NCI-H2227 (cell line): ENCODE results near the gene FAM72A.
"Not testable (repeated sequence)": the region's sequence is repeated elsewhere in the genome, so short reads cannot be mapped to it uniquely, and the experiment has no call there.

Experiments
- DNase-seq: peaks from one replicate; lab custom pipeline; 2025; ENCODE audit not compliant: unreplicated experiment; lab: John Stamatoyannopoulos, UW

FAM72A gene

DNA sequence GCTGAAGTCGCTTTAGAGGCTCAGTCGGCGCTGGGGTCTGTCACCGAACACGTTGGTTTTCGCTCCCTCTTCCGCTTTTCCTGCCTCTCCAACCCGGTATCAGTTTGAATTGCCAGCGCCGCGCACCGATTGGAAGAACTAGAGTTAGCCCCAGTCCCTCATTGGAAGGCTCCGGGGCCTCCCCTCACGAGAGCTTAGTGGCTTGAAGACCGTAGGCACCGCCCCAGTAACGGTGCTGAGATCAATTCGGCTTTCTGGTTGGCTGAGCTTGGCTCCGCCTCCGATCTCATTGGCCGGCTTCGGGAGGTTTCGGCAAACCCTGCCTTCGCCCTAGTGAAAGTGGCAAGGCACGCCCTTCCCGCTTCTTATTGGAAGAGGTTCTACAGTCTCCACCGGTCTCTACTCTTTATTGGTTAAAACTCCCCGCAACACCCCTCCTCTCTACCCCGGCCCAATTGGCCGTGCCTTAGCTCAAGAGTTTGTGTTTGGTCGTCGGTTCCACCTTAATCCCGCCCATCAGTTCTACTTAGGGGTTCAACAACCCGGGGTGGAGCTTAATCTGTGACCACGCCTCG is at the start of gene FAM72A:
Gene FAM72A, minus strand, starts transcription at position 51 of the 575 bp plus-strand sequence. CDS start 814 bp downstream, outside the sequence.
- peak; percentile 99 for DNase-seq

DNA sequence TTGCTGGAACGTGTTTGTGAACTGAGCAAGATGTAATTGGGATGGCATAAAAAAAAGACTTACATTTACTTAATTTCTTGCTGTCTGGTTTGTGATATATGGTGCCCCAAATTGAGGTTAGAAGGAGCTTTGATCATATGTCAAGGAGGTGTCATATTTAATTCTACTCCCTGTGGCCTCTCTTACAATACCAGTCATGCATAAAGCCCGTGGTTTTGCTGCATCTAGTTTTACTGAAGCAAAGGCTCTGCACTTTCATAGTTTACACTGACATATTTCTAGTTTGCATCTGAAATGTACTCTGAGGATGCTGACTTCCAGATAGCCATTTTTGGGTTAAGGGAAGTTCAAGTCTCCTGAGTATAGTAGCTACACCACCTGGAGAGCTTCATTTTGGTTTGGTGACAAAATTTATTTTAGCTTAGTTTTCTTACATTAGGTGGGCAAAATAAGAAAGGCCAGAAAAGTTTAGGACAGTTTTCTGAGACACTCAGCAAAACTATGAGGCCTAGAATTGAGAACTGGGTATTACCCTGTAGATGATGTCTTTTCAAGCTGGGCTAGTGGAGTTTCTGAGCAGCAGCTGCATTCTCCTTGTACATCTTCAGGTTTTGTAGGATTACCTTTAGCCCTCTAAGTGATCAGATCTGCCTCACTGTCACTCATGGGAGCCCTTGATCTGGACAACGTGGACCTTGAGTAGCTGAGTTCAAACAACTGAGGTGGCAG is 48.5 kb upstream of the FAM72A start:
- DNase-seq, result not testable (repeated sequence)

DNA sequence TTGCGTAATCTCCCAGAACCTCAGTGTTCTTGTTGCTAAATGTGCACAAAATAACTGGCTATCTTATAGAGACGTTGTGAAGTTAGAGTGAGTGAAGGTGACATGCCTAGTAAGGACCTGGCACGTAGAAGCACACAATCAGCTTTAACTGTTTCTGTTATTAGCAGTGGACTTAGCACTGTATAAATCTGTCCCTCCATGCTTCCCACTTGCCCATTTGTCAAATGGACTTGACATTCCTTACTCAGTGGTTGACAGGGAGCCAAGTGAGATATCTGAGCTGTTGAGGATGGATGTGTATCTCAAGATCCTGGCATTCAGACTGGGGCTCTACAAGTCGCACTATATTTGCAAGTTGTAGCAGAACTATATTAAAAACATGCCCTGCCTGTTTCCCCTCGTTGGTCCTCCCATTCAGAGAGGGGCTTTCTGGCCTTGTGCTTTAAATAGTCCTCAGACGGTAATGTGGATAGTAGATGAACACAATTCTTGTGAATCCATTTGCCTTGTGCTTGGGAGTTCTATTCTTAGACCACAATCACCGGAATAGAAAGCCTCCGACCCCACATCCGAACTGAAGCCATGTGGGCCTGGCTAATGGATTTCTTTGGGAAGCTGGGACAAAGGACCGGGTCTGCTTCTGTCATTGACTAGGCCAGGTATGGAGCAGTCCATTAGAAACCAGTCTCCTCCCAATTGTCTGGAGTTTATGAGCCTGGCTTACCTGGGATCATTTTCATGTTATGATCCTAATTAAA is 43.7 kb upstream of the FAM72A start:
- DNase-seq, result not testable (repeated sequence)

DNA sequence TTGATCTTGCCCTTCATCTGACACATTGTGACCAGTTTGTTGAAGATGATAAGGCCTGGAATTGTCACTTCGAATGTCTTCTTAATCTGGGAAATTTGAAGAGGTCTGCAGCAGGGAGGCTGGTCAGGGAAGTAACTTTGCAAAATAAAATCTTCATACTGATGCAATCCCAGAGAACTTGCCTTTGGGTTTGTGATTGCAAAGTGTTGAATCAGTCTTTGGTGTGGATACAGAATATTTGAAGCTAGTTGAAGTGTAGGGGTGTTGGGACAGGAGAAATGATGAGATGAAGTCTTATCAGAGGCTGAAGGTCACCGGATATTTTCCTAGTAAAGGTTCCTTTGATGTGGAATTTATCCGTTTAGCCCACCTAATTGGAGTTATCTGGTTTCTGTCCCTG is 42.8 kb upstream of the FAM72A start:
- not testable (repeated sequence) for DNase-seq

DNA sequence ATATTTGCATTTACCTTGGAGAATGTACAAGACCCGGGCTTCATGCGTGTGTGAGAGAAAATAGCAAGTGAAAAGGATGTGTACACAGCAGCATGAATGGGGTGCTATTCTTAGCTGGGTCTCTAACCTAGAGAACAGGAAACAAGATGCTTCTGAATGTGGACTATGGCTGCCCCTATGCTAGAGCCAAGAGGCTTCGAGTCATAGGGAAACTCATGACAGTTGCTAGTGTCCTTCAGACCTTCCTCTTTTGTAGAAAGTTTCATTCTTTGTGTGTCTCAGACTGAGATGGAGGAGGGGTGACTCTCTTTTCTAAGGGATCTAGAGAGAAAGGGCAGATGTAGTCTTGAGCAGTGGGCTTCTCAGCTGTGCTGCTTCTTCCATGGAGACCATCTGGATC is 40.7 kb upstream of the FAM72A start:
- DNase-seq, result not testable (repeated sequence)

DNA sequence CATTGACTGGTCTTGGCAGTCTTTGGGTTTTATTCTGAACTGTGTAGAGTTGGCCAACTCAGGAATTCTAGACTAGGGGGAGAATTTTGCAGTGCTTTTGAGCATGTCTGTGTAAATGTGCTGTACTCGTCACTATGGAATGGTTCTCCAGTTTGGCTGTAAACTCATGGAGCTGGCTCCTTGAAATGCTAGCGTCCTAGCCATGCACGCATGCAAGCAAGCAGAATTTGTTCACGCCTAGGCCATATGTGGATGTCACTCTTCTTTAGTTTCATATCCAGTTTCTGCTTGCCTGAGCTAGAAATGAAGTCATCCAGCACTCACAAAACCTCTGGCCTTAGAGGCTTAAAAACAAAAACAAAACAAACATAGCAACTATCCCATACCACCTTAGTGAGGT is 37.6 kb upstream of the FAM72A start:
- DNase-seq, result not testable (repeated sequence)

DNA sequence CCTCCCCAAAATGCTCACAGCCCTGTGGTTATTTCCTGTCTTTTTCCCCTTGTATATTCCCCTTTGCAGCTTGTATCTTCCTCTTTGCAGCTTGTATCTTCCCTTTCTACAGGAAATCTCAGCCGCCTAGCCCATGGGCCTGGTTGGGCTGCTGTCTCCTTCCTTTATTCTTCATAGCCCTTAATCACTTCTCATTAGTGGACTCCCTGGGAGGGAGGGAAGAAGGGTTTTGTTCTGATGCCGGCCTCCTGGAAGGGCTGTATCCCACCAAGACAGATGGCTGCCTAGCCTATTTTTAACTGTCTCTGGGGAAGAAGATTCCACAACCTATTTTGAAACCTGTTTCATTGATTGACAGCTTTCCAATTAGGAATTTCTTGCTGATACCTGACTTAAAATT is 32.6 kb upstream of the FAM72A start:
- DNase-seq, result not testable (repeated sequence)

DNA sequence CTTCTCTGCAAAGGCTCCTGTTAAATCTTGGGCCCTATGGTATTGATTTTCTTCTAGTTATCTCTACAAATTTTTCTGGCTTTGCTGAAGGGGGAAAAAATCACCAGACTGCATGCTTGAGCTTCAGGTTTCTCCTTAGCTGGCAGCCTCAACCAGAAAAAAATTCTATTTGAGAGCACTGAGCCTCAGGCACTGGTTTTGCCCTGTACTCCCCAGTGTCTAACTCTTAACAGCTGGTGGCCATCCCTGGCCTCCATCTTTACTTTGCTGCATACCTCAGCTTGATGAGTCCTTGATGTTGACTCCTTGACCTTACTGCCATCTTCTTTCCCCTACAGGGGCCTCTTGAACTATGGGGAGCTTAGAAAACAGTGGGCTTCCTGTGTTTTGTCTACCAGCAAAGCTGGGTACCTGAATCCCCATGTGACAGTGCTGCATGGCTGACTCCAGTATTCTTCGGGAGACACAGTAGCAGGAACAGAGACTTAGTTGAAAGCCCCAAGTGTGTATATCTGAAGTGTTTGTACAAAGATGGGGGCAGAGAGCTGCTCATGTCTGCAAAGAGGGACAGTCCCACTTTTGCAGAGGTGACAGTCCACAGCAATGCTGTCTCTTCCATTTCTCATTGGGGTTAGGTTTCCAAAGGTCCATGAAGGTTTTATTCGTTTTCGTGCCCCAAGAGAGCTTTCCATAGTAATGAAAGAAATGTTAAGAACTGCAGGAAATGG is 31.7 kb upstream of the FAM72A start:
- DNase-seq, result not testable (repeated sequence)

DNA sequence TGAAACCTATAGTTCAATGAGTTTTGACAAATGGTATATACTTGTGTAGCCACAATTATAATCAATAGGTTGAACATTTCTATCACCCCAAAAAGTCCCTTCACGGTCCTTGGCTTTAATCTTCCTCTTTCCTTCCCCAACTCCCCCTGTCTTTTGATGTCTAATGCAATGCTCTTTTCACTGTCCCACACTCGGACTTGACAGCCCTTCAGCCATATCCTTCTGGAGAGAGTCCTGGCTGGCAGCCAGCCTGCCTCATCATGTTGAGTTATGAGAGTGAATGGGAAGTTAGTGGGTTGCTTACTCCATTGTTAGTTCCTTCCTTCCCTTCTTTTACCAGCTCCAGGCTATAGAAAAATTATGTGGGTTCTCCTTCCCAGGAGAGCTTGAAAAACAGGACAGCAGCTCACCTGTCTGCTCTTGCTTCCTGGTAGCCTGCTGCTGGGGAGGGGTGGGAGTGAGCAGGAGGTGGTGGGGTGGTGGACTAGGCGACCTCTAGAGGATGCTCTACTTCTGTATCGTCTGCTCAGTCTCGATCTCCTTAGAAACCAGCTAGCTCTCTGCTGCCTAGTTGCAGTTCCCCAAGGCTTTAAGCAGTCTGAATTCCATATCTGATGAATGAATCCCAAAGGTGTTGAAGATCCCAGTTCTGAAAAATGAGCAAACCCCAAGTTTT is 30.5 kb upstream of the FAM72A start:
- not testable (repeated sequence) for DNase-seq

DNA sequence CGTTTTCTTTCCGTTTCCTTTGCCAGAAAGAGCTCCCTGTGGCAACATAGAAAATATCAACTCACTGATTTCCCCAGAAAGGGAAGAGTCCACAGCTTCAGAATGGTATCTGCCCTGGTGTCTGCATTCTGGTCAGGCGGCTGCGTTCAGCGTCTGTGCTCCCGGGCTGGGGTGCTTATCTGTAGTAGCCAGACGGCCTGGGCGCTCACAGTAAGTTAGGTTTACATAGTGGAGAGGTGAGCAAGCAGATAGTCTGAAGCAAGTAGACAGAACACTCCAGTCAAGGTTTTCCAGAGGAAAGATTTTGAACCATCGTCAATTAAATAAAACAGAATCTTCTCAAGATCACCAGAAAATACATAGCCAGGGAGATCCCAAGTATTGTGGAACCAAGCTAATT is 29.4 kb upstream of the FAM72A start:
- DNase-seq, result not testable (repeated sequence)

DNA sequence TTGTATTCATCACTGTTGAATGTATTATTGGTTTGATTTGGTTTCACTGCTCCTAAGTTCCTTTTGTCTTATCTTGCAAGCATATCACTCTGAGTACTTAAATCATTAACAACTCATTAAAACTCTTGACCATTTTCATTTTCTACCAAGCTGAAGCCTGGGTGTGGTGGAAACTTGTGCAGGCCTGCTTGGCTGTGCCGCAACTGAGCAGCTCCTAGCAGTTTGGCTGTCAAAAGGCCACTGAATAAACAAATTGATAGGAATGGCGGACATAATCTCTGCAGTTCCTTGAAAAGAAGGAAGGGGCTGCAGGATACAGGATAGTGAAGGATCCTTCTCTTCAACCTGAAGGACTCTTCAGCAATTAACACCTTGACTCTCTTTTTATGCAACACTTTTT is 26.6 kb upstream of the FAM72A start:
- not testable (repeated sequence) for DNase-seq

DNA sequence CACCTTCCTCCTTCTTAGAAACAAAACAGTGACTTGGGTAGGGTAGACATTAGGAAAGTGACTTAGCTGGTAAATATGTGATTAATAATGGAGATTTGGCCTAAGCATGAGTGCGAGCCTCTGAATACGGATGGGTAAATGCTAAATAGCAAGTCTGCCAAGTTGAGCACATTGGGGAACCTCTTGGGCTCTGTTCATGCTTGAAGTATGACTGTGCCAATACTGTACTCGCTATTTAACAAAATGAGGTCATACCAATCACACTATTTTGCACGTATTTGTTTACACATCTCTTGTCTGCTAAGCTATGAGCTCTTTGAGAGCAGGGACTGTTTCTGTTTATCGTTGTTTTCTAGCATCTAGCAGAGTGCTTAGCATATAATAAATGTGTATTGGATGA is 24.2 kb upstream of the FAM72A start:
- DNase-seq, result not testable (repeated sequence)

DNA sequence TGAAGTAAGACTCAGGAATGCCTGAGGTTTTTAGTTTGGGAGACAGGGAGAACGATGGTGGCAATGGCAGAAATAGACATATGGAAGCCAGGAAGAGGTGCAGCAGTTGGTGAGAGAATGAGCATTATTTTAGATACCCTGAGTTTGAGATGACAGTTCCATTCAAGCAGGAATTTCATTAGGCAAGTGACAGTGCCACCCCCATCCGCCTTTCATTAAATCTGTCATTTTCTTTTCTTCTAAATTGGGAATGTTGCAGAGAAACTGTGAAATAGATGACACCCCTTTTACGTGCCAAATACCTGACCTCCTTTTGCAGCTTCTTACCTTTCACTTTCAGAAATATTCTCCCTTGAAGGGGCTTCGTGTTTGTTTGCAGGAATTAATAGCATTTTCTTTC is 22.7 kb upstream of the FAM72A start:
- not testable (repeated sequence) for DNase-seq

DNA sequence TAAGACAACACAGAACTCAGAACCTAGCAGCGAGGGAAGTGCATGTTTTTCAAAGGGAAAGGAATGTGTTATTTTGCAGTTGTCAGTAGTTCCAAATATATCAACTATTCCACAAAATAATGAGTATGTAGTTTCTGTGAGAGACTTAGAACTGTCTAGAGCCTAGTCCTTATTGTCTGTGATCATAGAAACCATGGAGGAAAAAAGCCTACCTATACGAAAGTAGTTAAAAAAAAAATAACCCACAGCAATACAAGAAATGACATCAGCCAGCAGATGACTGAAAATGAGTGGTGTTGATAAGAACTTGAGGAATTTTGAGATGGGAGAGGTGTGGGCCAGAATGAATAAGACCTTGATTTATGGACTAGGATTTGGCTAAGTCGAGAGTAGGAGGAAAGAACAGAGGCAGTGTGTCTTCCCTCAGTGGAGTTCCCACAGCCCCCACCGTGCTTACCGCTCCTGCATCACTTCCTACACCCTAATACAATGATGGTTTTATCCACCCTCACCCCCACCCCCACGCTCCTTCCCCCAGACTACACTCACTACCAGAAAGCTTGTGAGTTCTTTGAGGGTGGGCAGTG is 21.6 kb upstream of the FAM72A start:
- not testable (repeated sequence) for DNase-seq

DNA sequence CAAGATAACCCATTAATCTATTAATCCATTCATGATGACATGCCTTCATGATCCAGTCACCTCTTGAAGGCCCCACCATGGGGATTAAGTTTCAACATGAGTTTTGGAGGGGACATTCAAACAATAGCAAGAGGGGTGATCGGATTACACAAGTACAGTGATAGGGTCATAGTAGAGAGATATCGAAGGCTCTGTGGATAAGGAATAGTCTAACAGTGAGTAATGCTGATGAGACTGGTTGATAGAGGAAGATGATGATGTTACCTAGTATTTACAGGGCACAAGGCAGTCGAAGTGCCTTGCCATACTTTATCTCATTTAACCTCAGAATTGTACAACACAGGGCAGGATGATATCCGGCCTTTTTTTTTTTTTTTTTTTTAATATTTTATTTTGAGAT is 18.9 kb upstream of the FAM72A start:
- DNase-seq, result not testable (repeated sequence)

DNA sequence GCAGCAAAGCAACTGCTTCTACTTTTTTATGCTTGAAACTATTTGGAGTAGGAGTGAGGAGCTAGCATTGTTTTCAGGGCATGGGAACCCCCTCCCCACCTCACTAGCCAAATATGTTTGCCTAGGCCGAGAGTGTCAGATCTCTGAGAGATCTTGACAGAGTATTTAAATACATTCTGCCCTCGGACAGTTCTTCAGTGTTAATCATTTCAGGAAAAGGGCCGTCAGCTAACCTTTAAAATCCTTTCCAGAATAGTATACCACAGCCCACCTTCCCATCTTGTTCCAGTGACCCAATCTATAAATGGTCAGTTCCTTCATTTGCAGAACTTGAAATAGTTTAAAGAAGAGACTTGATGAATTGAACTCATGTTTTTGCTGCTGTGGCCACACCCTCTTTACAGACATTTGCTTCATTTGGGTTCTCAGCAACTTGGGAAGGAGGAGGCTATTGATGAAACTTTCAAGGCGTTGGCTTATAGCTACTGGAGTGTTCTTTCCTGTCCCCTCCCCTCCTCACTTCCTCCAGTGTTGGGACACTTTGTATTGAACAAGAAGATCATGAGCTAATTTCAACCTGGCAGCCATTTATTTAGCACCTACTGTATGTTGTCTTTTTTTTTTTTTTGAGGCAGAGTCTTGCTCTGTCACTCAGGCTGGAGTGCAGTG is 17.8 kb upstream of the FAM72A start:
- DNase-seq, result not testable (repeated sequence)

DNA sequence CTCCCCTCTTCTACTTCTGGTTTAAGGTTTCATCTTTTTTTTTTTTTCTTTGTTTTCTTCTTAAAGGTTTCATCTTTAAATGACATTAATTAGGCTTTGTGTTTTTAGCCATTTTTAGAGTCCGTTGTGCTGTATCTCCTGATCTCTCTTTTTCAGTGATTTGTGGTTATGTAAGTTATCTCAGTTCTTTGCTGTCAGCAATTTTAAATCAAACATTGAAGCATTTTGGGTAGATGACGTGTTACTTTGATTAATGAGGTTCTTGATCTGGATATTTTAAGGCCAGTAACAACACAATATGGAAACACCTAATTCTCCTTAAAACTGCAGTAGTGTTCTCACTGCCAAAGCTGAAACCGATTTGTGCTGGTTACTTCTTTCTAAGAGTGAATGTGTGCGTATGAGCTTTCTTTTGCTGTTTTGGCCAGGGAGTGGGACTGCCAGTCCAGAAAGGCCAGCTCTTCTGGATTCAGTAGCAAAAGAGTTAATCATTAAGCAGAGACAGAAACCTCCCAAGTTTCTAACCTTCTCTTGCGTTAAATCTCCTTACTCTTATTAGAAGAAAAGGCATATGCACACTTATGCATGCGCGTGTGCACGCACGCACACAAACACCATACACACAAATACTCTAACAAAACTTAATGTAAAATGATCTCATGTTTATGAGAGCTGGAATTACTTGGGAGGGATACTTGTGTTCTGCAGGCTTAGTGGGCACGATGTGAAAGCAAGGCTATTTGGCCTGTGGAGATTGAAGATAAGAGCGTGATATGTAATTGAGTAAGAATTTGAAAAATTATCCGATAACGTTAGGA is 17.1 kb upstream of the FAM72A start:
- DNase-seq, result not testable (repeated sequence)

DNA sequence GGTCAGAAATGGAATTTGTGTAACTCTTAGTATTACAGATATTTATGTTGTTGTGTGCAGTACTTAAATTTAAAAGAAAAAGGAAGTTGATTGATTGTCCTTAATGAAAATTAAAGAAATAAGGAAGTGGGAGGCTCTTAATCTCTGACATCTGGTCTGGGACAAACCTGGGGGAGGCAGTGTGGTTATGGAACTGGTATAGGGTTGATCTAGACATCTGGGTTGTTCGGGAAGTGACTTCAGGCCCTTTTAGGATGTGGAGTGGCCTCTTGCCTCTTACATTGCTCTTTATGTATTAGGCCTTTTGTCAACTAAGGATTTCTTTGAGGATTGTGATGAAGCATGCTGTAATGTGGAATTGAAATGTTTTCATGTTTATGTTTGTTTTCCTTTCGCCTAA is 16.1 kb upstream of the FAM72A start:
- not testable (repeated sequence) for DNase-seq

DNA sequence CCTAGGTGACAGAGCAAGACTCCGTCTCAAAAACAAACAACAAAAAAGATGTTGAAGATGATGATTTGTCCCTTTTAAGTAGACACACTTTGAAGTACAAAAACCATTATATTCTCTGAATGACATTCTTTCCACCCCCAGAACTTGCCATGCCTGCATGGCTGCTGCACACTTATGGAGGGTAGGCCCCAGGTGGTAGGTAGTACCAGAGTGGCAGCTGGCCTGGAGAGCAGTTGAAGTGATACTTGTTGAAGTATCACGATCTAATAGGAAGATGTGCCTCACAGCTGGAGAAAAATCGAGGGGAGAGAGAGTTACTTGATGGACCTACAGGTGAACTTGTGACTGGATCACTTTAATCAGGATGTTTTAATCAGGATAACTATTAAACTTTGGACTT is 15.6 kb upstream of the FAM72A start:
- DNase-seq, result not testable (repeated sequence)
